Brain pericyte (primary cell): ENCODE measurements around the gene TMEM150A.
"Not testable (repeated sequence)": the region's sequence is repeated elsewhere in the genome, so short reads cannot be mapped to it uniquely, and the experiment has no call there.

Source experiments
- DNase-seq: peaks from one replicate; pipeline ENCODE4 v3.0.0-alpha.2; 2012; ENCODE audit warnings: low read depth, low spot score

TMEM150A gene

DNA sequence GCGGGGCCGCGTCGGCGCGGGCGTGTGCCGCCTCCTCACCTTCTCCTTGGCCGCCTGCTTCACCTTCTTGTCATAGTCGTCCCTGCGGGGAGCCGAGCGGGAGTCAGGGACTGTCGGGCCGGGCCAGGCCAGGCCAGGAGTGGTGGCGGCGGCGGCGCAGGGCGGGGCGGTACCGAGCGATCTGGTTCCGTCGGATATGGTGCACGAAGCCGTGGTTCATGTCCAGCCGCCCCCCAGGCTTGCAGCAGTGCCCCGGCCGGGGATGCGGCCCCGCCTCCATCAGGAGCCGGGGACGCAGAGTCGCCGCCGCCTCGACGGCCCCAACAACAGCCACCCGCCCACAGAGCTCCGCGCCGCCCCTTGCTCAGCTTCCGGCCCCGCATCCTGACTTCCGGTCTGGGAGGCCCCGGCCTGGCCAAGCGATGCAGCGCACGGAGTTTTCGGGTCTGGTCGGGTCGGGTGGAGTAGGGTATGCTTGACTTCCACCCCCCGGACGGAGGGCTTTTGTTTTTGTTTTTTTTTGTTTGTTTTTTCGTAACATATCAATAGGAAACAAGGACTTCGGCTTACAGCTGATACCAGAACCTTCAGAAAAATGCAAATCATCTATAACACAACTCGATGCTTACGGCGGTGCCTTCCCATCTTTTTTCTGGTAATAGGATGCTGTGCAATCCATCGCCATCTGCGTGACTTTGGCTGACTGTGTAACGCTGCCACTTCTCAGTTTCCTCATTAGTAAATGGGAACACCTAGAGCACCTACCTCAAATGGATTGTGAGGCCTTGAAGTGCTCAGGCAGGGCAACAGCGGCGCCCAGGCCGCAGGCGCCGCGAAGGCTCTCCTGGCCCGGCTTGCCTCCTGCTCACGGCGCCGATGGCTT, 9.4 kb upstream of the TMEM150A start, which contains the start of gene C2orf68:
Gene C2orf68, minus strand, starts transcription at position 362 of the 883 bp plus-strand sequence. Its CDS starts 82 bp downstream, at position 280.
- DNase-seq: no peak

DNA sequence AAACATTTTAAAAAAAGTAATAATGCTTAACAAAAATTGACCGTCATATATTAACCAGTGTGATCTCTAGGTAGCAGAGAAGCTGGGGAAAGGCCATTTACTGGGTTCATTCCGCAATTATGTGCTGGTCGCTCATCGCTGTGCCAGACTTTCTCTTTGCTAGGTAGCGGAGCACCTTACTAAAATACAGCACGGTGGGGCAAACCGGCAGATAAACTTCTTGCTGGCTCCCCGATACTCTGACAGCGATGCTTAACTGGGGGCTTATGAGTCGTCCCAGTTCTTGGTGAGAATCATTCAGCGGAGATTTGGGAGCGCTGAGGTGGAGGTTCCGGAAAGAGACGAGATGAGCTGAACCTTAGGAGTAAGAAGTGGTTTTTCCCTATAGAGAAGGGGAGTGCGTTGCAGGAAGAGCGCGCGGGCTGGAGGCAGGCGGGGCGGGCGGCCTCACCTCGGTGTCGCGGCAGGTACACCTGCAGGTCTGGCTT, 8.8 kb upstream of the TMEM150A start:
- no peak for DNase-seq

DNA sequence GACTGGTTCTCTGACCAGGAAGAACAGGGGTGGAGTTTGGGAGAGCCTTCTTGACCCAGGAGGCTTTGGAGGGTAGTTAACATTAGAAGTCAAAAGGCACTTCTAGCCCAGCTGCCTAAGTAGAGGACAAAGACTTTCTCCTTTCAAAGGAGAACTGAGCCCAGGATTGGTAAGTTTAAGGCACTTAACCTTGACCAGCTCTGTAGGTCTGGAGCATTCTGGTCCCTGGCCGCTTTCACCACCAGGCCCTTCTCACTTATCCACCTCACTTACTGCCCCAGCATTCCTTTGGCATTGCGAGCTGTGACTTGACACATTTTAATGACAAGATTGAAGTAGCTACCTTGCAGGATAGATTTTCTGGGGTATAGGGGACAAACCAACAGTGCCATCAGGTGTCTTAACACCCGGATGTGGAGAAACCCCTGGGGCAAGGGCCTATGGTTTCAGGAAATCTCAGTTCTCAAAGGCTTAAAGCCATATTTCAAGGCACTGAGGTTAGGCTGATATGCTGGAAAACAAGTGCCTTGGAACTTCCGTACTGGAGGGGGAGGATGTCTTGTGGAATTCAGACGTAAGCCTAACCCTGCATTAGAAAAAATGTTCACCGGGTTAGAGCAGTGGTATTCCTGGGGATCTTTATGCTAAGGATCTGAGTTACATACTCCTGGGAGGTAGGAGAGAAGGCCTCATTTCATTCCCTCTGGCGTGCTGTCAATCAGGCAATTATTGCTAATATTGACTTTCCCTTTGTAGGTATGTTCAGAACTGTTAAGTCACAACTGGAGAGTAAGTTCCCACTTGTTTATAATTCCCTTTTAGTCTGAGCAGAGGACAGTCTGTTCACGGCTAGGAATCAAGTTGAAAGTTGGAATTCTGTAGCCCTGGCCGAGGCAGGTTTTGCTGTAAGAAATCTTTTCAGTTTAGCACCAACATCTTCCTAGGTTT, 5.0 kb upstream of the TMEM150A start:
- DNase-seq: no peak

- DNase-seq: no peak
These were observed 3.6 kb upstream of the TMEM150A start for GRCh38 chr2:85606116-85606455.

DNA sequence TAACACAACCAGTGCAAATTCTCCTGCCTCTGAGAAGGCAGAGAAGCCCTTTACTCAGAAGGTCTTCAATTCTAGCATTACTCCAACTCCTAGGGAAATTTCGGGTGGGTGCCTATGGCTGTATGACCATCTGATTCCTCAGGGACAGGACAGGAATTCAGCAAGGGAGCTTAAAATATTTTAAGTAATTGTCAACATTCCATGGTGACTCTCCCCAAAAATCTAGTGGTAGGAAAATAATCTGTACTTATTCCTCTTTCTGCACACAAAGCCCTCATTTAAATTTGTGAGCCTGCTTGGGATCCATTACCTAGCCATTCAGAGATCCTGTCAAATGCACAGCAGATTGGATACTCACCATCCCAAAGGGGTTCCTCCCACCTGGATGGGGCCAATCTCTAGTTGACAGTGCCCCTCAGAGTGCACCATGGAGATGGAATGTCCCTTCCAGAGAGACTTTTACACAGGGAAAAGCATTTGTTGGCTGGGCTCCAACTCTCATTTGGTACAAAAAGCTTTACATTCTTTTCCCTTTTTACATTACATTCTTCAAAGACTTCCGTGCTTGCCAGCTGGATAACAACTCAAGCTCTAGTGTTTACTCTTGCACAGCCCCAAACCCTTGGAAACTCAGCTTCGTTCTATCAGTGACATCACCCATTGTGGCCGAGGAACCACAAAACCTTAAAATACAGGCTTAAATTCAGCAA, 3.1 kb upstream of the TMEM150A start:
- no peak for DNase-seq

DNA sequence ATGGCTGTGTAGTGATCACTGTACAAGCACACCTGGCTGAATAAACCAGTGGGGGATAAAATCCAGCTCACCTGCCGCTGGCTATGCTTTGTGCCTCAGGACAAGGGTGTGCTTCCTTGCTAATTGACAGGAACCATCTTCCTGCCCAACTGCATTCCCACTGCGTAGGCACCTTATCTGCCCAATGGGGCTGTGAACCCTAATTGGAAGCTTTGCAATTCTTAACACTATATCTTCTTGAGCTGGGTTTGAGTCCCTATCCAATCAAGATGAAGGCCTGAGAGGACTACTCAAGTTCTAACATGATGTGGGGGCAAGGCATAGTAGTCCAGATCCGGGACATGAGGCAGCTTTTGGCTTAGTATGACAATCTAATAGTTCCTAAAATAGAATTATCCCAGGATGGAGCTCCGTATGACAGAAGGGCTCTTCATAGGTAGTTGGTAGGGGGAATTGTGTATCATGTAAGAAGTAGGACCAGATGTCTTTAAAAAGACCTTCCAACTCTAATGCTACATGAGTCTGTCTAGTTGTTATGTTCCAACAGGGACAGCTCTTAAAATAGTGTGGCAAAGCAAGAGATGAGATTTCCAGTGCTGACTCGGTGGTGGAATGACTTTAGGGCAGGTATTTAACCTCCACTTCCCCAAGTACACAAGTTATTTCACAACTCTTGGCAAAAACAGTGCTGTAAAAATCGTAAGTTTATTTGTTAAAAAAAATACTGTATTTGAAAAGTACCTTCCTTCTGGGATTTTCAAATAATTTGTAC, 2.3 kb upstream of the TMEM150A start:
- DNase-seq: no peak

GRCh38 chr2:85604133-85604444, 1.6 kb upstream of the TMEM150A start:
- DNase-seq: not testable (repeated sequence)

GRCh38 chr2:85601771-85602475, 575 bp downstream of the TMEM150A start:
- no peak for DNase-seq

DNA sequence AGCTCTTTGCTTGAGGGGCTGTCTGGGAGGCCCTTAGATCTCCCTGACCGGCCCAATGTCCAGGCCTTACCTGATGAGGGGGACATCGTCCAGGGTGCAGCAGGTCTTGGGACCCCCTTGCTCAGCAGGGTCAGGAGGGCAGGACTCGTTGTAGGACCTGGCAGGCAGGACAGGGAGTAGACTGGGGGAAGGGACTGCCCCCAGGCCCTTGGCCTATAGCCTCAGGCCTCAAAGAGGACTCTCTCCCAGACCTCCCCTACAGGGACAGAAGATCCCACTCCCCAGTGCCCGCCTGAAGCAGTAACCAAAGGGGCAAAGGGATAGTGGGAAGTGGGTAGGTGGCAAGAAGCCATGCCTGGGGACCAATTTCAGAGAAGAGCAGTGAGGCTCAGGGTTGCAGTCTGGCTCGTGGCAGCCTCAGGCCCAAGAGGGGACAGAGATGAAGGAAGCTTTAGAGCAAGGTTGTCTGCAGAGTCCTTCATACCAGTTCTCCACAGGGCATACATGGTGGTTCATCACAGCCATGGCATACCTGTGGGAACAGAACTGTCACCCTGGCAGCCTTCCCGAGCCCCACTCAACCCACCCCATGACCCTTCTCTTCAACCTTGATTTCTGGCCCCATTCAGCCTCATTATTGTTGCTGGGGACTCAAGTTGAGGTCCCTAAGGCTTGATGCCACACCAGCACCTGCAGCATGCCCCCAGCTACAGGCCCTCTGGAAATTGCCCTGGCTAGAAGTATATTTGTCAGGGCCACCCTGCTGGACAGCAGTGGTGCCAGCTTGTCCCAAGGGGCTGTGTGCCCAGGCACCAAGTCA, 1.3 kb downstream of the TMEM150A start:
- no peak for DNase-seq

GRCh38 chr2:85600235-85600575, 2.3 kb downstream of the TMEM150A start:
- no peak for DNase-seq

GRCh38 chr2:85599468-85600234, 2.8 kb downstream of the TMEM150A start:
- no peak for DNase-seq

GRCh38 chr2:85598594-85599340, 3.7 kb downstream of the TMEM150A start:
- no peak for DNase-seq

DNA sequence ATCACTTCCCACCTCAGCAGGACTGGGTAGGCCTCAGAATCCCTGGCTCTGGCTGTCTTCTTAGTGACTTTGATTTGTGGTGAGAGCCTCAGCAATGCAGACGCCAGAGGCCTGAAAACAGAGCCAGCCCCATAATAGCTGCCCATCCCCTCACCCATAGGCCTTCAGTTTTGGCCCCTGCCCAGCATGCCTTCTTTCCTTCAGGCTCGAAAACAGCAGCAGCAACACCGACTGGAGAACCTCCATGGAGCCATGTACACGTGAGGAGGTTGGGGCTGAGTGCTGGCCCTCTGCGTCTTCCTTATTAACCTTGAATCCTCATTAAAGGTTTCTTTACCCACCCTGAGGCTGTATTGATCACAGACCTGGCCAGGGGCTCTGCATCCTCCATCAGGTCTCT, 5.3 kb downstream of the TMEM150A start:
- no peak for DNase-seq

DNA sequence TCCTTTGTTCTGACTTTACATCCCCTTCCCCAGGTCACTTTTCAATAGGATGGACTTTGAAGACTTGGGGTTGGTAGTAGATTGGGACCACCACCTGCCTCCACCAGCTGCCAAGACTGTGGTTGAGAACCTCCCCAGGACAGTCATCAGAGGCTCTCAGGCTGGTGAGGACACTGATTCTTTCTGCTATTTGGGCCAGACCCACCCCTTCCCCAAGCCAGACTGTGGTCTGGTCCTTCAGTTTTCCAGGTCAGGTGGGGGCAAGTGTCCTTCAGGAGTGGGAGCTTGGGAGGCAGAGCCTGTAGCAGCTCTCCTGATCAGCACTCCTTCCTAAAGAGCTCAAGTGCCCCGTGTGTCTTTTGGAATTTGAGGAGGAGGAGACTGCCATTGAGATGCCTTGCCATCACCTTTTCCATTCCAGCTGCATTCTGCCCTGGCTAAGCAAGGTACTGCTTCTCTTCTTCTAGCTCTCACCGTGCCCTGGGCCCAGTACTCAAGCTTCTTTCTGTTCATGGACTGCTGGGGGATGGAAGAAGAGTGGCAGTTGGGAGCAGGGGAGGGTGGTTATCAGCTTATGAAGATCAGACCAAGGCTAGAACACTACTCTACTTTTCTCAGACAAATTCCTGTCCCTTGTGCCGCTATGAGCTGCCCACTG, 5.9 kb downstream of the TMEM150A start:
- no peak for DNase-seq

DNA sequence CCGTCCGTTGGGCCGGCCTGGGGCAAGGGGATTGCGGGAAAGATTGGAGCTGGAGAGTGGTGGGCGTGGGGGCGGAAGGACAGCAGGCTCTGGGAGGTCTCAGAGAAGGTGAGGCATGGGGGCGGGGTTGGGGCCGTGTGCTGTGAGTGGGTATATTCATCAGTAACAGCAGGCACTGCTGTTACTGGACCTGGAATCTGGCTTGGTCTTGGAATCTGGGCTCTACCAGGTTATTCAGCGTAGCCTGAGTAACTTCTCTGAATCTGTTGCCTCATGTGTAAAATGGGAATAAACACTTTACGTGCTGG, 6.5 kb downstream of the TMEM150A start:
- DNase-seq: no peak

DNA sequence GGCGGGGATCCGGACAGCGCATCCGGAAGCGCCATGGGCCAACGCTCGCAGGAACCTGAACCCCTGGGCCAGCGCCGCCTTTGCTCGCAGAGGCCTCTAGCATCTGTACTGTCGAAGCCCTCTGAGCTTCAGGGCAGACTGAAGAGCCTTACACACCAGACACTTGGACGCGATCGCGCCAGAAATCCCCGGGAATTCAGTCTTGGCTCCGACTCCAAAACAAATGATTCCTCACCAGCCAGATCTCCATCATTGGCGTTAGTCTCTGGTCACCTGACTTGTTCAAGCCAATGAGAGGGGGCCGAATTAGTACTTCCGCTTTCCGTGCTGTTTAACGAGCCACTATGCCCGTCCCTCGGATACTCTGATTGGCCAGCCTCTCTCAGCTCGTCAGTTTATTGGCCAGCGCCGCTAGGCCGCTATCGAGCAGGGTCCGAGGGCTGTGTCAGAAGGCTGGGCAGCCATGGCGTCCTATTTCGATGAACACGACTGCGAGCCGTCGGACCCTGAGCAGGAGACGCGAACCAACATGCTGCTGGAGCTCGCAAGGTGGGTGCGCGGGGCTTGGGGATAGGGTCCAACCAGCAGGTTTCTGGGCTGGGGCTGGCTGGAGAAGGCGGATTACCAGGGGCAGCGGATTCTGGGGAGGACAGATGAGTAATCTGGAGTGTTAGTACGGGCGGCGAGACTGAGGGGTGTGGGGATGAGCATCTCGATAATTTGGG, 7.0 kb downstream of the TMEM150A start, which contains the start of gene RNF181:
Gene RNF181, plus strand, starts transcription at position 445 of the 725 bp plus-strand sequence. Its CDS starts 19 bp downstream, at position 464.
- peak; percentile 92 for DNase-seq

DNA sequence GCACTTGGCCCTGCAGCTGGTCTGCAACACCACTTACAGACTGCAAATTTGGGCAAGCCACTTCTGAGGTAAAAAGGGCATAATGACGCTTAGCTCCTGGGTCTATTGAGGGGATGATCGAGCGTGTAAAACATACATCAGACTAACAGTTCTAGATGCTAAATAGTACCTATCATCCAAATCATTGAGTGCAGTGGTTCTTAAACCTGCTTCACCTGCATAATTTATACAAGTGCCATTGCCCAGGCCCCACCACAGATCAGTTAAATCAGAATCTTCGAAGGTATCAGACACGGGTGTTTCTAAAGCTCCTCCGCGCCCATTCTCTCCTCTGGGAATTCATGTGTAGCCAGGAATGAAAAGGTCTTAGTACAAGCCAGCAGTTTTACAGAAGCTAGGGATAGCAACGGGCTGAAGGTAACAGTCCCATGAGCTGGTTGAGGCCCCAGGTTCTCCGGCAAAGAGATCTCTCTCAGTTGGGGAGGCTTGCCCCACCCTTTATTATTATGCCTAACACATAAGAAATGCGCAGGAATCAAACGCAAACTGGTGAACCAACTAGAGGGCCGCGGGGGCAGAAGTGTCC, 7.7 kb downstream of the TMEM150A start:
- DNase-seq: no peak
